ENCODE data around the gene TMEM106A. TPM values are rescaled to one million over a fixed set of nuclear protein-coding genes. Genes with fewer than 3 reads are reported as not detected.

Gene TMEM106A
- total and polyA plus RNA-seq, 2 of the 13 experiments (the other 11 are each of a cell fraction or from before 2014, with no cell fraction given), result 16.9 to 35.9 TPM

DNA sequence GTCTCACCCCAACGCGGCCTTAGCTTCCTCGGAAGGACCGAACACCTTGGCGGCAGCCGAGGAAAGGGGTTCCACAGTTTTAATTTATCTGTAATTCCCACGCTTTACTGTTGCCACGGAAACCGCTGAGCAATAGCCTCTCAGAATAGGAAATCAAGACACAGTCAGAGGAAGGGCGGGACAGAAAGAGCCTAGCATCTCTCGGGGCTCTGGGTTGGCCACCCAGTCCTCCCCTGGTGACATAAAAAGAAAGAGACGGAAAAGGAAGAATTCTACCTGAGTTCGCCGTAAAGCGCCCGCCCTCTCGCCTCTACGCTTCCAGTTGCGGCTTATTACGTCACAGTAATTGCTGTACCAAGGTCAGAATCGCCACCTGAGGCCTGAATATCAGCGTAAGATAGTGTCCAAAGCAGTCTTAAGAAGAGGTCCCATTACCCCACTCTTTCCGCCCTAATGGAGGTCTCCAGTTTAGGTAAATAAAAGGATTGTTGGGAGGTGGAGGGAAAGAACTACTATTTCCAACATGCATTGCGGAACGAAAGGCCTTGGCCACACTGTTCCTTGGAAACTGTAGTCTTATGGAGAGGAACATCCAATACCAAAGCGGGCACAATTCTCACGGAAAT lies 41.4 kb upstream of the TMEM106A start (continued):
- TF ChIP-seq ZNF816 (CRISPR knock-in tag; IDR thresholded peaks at IDR 0.05; ENCODE audit: borderline replicate concordance) (no peak), ZSCAN9 (CRISPR knock-in tag; IDR thresholded peaks at IDR 0.05; ENCODE audit: borderline replicate concordance) (no peak), BHLHE40 (IDR thresholded peaks at IDR 0.05; ENCODE audit: low read length) (no peak), ZNF205 (CRISPR knock-in tag; IDR thresholded peaks at IDR 0.05) (no peak), PHB2 (IDR thresholded peaks at IDR 0.05; ENCODE audit: partially characterized antibody) (no peak), ZZZ3 (CRISPR knock-in tag; IDR thresholded peaks at IDR 0.05; ENCODE audit: borderline replicate concordance) (no peak; the same call in 1 of the 2 replicates), SP1 (IDR thresholded peaks at IDR 0.05) (no peak), SP1 (CRISPR knock-in tag; IDR thresholded peaks at IDR 0.05) (peak; percentile 76; the same call in 1 of the 2 replicates), MLLT10 (CRISPR knock-in tag; IDR thresholded peaks at IDR 0.05) (no peak), JUNB (CRISPR knock-in tag; IDR thresholded peaks at IDR 0.05; ENCODE audit: borderline replicate concordance) (no peak), SMC3 (IDR thresholded peaks at IDR 0.05; ENCODE audit: low read length) (no peak), ZNF773 (CRISPR knock-in tag; IDR thresholded peaks at IDR 0.05; ENCODE audit: borderline replicate concordance) (no peak), GLI4 (CRISPR knock-in tag; IDR thresholded peaks at IDR 0.05; ENCODE audit: borderline replicate concordance) (no peak), ZNF83 (CRISPR knock-in tag; IDR thresholded peaks at IDR 0.05; ENCODE audit: borderline replicate concordance) (no peak), ZNF484 (CRISPR knock-in tag; IDR thresholded peaks at IDR 0.05; ENCODE audit: borderline replicate concordance, low read depth) (no peak), SOX5 (CRISPR knock-in tag; IDR thresholded peaks at IDR 0.05; ENCODE audit: borderline replicate concordance) (no peak), FIP1L1 (IDR thresholded peaks at IDR 0.05; ENCODE audit: borderline replicate concordance, insufficient read depth, low read depth, low read length) (no peak), JDP2 (CRISPR knock-in tag; IDR thresholded peaks at IDR 0.05; ENCODE audit: borderline replicate concordance) (no peak), ZNF598 (CRISPR knock-in tag; IDR thresholded peaks at IDR 0.05; ENCODE audit: borderline replicate concordance) (0 out of 2 replicates have a peak, but pooled peaks have one; percentile 57), HOXA7 (CRISPR knock-in tag; IDR thresholded peaks at IDR 0.05) (no peak)
- TF ChIP-seq, protein P1, sequence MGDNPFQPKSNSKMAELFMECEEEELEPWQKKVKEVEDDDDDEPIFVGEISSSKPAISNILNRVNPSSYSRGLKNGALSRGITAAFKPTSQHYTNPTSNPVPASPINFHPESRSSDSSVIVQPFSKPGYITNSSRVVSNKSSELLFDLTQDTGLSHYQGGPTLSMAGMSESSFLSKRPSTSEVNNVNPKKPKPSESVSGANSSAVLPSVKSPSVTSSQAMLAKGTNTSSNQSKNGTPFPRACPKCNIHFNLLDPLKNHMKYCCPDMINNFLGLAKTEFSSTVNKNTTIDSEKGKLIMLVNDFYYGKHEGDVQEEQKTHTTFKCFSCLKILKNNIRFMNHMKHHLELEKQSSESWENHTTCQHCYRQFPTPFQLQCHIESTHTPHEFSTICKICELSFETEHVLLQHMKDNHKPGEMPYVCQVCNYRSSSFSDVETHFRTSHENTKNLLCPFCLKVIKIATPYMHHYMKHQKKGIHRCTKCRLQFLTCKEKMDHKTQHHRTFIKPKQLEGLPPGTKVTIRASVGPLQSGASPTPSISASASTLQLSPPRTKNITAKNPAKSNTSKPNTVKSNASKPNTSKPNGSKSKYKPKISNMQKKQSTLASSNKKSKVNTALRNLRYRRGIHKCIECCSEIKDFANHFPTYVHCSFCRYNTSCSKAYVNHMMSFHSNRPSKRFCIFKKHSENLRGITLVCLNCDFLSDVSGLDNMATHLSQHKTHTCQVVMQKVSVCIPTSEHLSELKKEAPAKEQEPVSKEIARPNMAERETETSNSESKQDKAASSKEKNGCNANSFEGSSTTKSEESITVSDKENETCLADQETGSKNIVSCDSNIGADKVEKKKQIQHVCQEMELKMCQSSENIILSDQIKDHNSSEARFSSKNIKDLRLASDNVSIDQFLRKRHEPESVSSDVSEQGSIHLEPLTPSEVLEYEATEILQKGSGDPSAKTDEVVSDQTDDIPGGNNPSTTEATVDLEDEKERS (CRISPR knock-in tag; IDR thresholded peaks at IDR 0.05), result no peak
- TF ChIP-seq, protein P2, sequence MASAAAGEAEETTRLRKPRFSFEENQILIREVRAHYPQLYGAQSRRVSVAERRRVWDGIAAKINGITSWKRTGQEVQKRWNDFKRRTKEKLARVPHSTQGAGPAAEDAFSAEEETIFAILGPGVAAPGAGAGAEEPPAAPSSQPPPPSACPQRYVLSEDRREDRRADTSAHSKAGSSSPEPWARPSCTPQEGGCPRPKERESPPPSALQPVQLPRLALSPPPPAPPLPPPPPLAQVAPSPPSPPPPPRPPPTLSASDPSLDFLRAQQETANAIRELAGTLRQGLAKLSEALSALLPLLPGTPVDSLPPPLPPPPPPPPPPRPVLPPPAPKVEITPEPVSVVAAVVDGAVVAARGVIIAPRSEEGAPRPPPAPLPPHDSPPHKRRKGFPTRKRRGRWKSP (CRISPR knock-in tag; IDR thresholded peaks at IDR 0.05), result no peak; the same call in none of the 2 replicates
- TF ChIP-seq, protein P3, sequence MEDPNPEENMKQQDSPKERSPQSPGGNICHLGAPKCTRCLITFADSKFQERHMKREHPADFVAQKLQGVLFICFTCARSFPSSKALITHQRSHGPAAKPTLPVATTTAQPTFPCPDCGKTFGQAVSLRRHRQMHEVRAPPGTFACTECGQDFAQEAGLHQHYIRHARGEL (CRISPR knock-in tag; IDR thresholded peaks at IDR 0.05), result no peak
- TF ChIP-seq, protein P4, sequence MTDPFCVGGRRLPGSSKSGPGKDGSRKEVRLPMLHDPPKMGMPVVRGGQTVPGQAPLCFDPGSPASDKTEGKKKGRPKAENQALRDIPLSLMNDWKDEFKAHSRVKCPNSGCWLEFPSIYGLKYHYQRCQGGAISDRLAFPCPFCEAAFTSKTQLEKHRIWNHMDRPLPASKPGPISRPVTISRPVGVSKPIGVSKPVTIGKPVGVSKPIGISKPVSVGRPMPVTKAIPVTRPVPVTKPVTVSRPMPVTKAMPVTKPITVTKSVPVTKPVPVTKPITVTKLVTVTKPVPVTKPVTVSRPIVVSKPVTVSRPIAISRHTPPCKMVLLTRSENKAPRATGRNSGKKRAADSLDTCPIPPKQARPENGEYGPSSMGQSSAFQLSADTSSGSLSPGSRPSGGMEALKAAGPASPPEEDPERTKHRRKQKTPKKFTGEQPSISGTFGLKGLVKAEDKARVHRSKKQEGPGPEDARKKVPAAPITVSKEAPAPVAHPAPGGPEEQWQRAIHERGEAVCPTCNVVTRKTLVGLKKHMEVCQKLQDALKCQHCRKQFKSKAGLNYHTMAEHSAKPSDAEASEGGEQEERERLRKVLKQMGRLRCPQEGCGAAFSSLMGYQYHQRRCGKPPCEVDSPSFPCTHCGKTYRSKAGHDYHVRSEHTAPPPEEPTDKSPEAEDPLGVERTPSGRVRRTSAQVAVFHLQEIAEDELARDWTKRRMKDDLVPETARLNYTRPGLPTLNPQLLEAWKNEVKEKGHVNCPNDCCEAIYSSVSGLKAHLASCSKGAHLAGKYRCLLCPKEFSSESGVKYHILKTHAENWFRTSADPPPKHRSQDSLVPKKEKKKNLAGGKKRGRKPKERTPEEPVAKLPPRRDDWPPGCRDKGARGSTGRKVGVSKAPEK (CRISPR knock-in tag; IDR thresholded peaks at IDR 0.05; ENCODE audit: borderline replicate concordance), result no peak; the same call in 1 of the 2 replicates

Data from HepG2 (cell line).